ENCODE data around the gene CYB561.

DNA sequence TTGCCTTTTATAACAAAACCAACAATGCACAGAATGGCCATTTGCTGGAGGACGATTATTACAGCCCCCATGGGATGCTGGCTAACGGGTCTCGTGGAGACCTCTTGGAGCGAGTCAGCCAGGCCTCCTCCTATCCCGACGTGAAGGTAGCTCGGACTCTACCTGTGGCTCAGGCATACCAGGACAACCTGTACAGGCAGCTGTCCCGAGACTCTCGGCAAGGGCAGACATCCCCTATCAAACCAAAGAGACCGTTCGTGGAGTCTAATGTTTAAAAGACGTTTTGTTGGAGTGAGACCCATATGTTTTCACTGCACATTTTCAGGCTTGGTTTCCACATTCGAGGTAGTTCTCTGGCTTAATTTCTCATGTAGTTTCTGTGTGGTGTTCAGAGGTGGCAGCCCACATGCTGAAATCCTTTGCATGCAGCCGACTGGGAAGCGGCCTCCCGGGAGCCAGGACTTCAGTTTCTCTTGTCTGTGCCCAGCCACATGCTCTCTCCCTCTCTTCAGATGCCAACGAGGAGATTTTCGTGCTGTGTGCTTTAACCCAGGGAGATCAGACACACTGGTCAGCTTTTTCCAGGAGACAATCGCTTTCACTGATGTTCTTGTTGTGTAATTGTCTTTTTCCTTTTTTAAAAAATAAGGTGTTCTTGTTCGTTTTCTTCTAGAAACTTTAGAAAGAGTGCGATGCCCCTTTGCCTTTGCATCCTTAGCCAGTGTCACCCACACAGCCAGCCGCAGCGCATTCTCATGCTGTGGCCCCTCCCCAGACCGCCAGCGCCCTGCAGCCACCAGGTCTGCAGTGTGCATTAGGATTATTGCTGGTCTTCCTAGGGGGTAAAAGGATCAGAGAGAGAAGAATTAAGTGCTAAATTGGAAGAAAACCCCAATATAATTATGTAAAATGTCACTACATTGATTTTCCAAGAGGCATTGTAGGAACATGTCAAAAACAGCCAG lies 24.1 kb downstream of the CYB561 start:
- TF ChIP-seq, protein P1, sequence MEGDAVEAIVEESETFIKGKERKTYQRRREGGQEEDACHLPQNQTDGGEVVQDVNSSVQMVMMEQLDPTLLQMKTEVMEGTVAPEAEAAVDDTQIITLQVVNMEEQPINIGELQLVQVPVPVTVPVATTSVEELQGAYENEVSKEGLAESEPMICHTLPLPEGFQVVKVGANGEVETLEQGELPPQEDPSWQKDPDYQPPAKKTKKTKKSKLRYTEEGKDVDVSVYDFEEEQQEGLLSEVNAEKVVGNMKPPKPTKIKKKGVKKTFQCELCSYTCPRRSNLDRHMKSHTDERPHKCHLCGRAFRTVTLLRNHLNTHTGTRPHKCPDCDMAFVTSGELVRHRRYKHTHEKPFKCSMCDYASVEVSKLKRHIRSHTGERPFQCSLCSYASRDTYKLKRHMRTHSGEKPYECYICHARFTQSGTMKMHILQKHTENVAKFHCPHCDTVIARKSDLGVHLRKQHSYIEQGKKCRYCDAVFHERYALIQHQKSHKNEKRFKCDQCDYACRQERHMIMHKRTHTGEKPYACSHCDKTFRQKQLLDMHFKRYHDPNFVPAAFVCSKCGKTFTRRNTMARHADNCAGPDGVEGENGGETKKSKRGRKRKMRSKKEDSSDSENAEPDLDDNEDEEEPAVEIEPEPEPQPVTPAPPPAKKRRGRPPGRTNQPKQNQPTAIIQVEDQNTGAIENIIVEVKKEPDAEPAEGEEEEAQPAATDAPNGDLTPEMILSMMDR (IDR thresholded peaks at IDR 0.05) = no peak
- no peak for TF ChIP-seq POLR2A (IDR thresholded peaks at IDR 0.05)
